Measurements from ENCODE around the gene MICAL2.

The MICAL2 gene

GRCh38 chr11:12211331-12212065 lies 101.1 kb downstream of the MICAL2 start:
- DNase-seq (ENCODE audit: low spot score): no peak

GRCh38 chr11:12212174-12212820 lies 101.9 kb downstream of the MICAL2 start:
- DNase-seq (ENCODE audit: low spot score): no peak

DNA sequence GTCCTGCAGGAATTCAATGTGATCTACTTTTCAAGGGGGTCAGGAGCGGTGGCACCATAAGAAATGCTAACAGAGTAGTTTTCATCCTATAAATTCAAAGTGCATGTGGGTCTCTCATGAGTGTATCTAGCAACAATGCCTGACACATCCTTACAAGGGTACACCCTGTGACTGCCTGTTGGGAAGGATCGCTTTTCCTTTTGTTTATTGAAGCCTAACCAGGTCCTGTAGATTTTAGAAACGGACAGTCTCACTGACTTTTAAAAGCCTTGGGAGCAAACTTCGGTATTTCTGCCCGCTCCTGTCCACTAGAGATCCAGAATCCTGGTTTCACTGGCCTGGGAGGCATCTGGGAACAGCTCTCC lies 102.4 kb downstream of the MICAL2 start:
- DNase-seq (ENCODE audit: low spot score): no peak

DNA sequence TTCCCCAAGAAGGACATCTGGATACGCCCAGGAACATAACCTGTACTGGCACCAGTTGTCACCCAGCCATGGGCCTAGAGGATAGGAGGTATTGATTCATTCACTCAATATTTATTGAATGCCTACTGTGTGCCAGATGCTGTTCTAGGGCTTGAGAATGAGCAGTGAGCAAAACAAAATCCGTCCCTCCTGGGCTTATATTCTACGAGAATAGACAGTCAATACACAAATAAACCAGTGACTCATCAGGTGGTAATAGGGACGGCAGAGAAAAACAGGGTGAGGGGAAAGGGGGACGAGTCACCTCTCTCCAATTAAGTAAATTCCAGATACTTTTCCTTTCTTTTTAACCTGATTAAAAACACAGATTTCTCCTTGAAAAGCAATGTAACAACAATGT lies 103.5 kb downstream of the MICAL2 start:
- DNase-seq (ENCODE audit: low spot score): no peak

DNA sequence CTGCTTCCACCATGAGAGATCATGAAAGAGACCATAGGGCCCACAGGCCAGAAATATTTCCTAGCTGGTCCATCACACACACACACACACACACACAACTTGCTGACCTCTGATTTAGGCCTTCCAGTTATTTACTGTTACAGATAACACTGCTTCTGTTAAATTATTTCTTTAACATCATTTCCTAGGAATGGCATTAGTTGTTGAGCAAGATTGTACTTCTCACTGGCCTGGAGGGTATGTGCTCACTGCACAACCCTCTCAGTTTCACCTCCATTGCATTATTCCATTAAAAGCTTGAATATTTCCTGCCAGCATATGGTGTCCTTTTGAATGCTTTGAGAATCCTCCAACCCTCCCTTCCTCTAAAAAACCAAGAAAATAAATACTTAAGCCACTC lies 104.4 kb downstream of the MICAL2 start:
- DNase-seq (ENCODE audit: low spot score): no peak

- no peak for DNase-seq (ENCODE audit: low spot score)
Observed at GRCh38 chr11:12215181-12215593, 104.8 kb downstream of the MICAL2 start.

DNA sequence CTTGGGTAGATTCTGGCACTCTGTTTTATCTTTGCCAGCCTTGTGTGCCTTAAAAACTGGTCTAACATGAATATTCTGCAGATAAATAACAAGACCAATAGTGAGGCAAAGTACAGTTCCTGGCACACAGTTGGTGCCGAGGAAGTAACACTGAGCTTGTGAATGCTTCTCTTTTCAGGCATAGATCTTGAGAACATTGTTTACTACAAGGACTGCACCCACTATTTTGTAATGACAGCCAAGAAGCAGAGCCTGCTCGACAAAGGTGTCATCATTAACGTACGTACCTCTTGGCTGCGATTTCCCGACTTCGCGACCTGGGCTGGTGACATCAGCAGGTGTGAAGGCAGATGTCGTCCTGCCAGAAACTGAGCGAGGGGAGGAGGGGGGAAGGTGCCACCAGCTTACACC lies 105.7 kb downstream of the MICAL2 start:
- no peak for DNase-seq (ENCODE audit: low spot score)

GRCh38 chr11:12216671-12217374 lies 106.4 kb downstream of the MICAL2 start:
- DNase-seq (ENCODE audit: low spot score): no peak

GRCh38 chr11:12217879-12218278 lies 107.5 kb downstream of the MICAL2 start:
- no peak for DNase-seq (ENCODE audit: low spot score)

GRCh38 chr11:12218909-12219308 lies 108.5 kb downstream of the MICAL2 start:
- no peak for DNase-seq (ENCODE audit: low spot score)

GRCh38 chr11:12219757-12220156 lies 109.4 kb downstream of the MICAL2 start:
- DNase-seq (ENCODE audit: low spot score): no peak

DNA sequence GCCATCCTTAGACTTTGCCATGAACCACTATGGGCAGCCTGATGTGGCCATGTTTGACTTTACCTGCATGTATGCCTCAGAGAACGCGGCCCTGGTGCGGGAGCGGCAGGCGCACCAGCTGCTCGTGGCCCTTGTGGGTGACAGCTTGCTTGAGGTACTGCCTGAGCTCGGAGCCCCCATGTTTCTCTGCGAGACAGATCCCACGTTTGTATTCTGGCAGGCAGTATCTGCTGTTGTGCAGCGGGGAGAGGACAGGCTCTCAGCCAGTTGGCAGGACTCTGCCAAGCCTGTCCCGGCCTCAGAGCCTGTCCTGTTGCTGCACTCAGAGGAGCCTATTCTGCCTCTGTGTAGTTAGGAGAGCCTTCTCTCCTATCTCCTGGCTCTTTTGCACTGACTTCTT lies 109.9 kb downstream of the MICAL2 start:
- no peak for DNase-seq (ENCODE audit: low spot score)

DNA sequence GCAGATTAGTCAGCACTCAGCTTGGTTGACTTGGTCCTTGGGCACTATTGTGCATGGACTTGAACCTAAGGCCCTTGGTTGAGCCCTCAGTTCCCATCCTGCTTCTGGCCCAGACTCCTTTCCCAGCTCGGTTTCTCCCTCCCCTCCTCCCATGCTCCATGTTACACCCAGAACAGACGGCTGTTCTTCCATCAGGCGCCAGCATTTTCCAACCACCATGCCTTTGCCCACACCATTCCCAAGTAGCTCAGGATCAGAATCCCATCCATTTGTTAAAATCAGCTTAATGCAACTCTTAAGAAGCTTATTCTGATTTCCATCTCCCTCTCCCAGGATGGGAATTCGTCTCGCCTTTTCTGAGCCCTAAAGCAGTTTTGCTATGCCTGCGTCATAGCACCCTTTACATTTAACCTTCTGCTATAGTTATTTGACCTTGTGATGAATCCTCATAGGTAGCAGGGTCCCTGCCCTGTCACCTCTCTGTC lies 110.7 kb downstream of the MICAL2 start:
- DNase-seq (ENCODE audit: low spot score): no peak

DNA sequence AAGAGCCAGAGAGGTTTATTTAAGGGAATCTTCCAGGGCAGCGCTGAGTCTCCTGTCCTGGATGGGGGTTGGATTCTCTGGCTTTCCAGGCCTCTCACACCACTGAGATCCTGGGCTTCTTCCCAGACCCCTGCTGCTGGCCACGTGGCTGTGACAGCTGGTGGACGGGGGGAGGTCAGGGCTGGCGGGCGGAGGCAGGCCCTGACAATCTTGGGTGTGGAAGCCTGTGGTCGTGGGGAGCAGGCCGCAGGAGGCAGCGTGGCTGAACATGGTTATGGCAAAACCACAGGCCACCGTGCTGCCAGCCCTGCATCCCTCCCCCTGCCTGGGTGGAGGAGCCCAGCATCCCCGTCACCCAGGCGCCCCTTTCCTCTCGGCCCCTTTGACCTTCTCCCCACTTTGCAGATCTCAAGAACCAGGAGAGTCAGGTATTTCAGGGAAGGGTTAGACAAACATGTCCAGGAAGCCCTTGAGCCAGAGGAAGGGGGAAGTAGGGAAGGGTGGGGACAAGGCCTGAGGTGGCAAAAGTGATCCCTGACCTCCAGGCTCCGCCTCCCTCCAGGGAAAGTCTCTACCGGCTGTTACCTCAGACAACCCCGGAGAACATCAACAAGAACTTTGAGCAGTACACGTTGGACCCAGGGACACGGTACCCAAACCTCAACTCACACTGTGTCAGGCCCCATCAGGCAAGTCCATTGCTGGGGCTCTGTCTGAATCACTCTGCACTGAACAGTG lies 111.8 kb downstream of the MICAL2 start:
- no peak for DNase-seq (ENCODE audit: low spot score)

- no peak for DNase-seq (ENCODE audit: low spot score)
Observed at GRCh38 chr11:12223771-12224536, 113.6 kb downstream of the MICAL2 start.

GRCh38 chr11:12224537-12224893 lies 114.1 kb downstream of the MICAL2 start:
- peak; percentile 65 for DNase-seq (ENCODE audit: low spot score)

DNA sequence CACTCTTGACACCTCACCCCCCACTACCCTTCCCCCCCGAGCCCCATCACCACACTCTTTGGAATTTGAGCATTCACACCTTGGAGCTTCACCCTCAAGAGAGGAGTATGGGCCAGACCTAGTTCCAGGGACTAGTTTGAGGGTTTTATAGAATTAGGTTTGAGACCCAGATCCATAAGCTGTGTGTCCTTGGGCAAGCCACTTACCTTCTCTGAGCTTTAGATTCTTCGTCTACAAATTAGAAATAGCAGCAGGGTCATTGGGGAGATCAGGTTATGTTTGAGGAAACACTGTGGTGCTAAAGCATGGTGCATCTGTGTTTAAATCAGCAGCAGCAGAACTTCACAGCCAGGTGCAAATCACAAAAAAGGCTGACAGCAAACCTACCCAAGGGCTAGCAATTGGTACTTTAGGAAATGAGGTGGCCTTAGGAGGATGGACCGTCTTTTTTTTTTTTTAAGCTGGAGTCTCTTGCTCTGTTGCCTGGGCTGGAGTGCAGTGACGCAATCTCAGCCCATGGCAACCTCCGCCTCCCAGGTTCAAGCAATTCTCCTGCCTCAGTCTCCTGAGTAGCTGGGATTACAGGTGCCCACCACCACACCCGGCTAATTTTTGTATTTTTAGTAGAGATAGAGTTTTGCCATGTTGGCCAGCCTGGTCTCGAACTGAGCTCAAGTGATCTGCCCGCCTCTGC lies 114.8 kb downstream of the MICAL2 start:
- DNase-seq (ENCODE audit: low spot score): no peak

GRCh38 chr11:12226093-12226492 lies 115.7 kb downstream of the MICAL2 start:
- no peak for DNase-seq (ENCODE audit: low spot score)

DNA sequence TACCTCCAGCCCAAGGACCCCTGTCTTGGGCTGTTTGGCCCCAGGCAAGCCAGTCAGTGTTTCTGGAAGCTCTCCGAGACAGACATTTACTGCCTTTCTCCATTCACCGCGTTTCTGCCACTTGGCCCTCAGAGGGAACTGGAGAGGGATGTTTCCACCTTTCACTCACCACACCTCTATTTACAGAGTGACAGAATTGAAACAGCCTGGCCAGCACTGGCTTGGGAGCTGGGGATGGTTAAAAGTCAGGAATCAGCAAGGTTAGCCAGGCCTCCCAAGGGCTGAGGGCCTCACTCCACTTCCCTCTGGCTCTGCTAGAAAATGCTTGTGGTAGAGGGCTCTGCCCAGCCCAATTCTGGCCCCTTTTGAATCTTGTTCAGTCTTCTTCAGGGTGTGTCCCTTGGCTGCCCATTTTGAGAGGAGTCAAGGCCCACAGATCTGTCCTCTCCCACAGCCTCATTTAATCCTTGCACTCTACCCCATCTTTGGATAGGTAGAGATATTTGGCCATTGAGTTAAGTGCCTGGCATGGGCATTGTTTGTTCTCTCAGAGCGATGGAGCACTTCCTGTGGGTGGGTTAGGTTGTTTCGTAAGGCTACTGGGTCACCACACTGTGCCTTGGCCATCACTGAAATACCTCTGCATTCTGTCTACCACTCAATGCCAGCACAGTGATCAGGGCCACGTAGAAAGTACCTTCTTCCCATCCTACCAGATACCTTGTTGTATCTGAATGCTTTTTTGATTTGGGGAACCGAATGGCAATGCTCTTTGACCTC lies 119.2 kb downstream of the MICAL2 start:
- DNase-seq (ENCODE audit: low spot score): no peak

DNA sequence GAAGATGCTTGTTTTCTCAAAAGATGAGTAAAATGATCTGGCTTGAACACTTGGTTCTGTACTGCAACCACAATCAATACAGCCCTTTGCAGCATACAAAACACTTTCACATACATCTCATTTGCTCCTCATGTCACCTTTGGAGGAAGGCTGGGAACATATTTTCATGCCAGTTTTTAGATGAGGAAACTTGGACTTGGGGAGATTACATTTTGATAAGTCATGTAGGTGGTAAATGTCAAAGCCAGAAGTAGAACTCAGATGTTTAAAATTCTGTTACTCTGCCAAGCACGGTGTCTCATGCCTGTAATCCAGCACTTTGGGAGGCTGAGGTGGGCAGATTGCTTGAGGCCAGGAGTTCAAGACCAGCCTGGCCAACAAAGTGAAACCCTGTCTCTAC lies 121.8 kb downstream of the MICAL2 start:
- no peak for DNase-seq (ENCODE audit: low spot score)

Data from AG08396 (cell line).